Measurements from ENCODE around the gene SAFB. TPM values are rescaled to one million over a fixed set of nuclear protein-coding genes. Genes with fewer than 3 reads are reported as not detected.

SAFB gene
- total and polyA plus RNA-seq, 2 of the 13 experiments (the other 11 are each of a cell fraction or from before 2014, with no cell fraction given), result 21.0 to 28.4 TPM

DNA sequence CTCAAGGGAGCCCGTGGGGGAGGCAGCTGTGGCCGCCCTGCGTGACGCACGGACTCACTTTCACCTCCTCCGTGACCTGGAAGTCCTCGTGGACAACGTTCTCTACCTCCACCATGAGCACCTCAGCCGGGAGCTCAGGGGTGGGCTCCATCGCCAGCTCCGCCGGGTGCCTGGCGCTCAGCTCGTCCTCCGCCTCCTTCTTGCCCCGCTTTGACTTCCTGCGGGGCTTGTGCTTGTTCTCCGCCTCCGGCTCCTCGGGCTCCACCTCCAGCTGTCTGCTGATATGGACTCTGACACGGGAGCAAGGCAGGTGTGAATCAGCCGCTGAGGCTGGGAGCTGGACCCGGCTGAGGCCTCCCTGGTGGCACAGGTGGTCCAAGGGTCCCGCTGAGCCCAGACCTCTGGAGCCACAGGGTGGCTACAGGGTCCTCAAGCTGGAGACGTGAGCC is 88.9 kb downstream of the SAFB start:
- POLR2A ChIA-PET, result interaction anchor here (0.6 to 3.4 kb wide), 3 partner anchors 8 to 43 kb away, joined by 3 to 13 read pairs (median 6); partner anchors contain the start of genes CATSPERD, LONP1 and RPL36
- in situ Hi-C loops (cut with HindIII; ENCODE audit: extremely low pct_ligation_motif_present, low pct_unique_long_range_greater_than_20kb), result no loop called here
- no peak overlapping the region for H3K4me2 ChIP-seq (ENCODE audit: low read depth, low read length)
- H3K79me2 ChIP-seq (ENCODE audit: insufficient read depth, low read length), result peaks cover 18% of the 10 kb centered on the region
- H3K9me3 ChIP-seq (ENCODE audit: low read length), result no peaks in the 10 kb centered on the region
- peaks cover 41 to 73% of the 10 kb centered on the region in 2 experiments for H3K36me3 ChIP-seq (replicated peaks in 1 of 2; ENCODE audit: control insufficient read depth in 1 of 2, insufficient read depth in 2 of 2, low read length in 2 of 2)
- TF ChIP-seq ZNF670 (CRISPR knock-in tag; IDR thresholded peaks at IDR 0.05; ENCODE audit: borderline replicate concordance), result no peak
- peak; percentile 82 for TF ChIP-seq AGO2 (optimal IDR thresholded peaks at IDR 0.05; ENCODE audit: low read depth, low read length)
- peak; percentile 55; the same call in 1 of the 2 replicates for TF ChIP-seq RBFOX2 (IDR thresholded peaks at IDR 0.05; ENCODE audit: low read depth, low read length)
- WGBS (ENCODE audit: low lambda C conversion rate), result 93% methylated on average over 19 of the region's 25 CpGs
- H3K27me3 ChIP-seq (ENCODE audit: control insufficient read depth in 1 of 2, insufficient read depth in 2 of 2, low read length in 2 of 2), result no peaks in the 10 kb centered on the region
- H3K27ac ChIP-seq (ENCODE audit: extremely low read length, insufficient read depth, low read length), result no peak overlapping the region
- ATAC-seq (no peak), DNase-seq (ENCODE audit: low spot score) (no peak), FAIRE-seq (no peak)
- peaks cover 15% of the 10 kb centered on the region; the same call in 1 of the 2 replicates for H4K20me1 ChIP-seq (ENCODE audit: insufficient read depth, low read length)
- CTCF ChIA-PET (ENCODE audit: low intra/inter-chr PET ratio, low total read pairs), result no interaction called here
- H3K4me3 ChIP-seq (replicated peaks in 1 of 3; ENCODE audit: insufficient read depth in 1 of 3, low read depth in 2 of 3, low read length in 3 of 3), result no peak overlapping the region
- intact Hi-C loops (cut with micrococcal nuclease; ENCODE audit: unreplicated experiment), result no loop called here
- peaks cover 19% of the 10 kb centered on the region for H3K4me1 ChIP-seq (ENCODE audit: insufficient read depth, low read length)
- no TSS peak for BruUV-seq (replicated peaks)
- no peak overlapping the region for H3K9ac ChIP-seq (ENCODE audit: insufficient read depth, low read depth, low read length)
- H2AFZ ChIP-seq (ENCODE audit: low read length), result no peak overlapping the region

- Histone ChIP-seq H3K4me2 (ENCODE audit: low read depth, low read length) (no peak overlapping the region), H2AFZ (ENCODE audit: low read length) (no peak overlapping the region), H3K27me3 (ENCODE audit: control insufficient read depth in 1 of 2, insufficient read depth in 2 of 2, low read length in 2 of 2) (no peaks in the 10 kb centered on the region), H4K20me1 (ENCODE audit: insufficient read depth, low read length) (peaks cover 24% of the 10 kb centered on the region), H3K4me3 (replicated peaks in 1 of 3; ENCODE audit: insufficient read depth in 1 of 3, low read depth in 2 of 3, low read length in 3 of 3) (no peak overlapping the region), H3K9me3 (ENCODE audit: low read length) (no peaks in the 10 kb centered on the region), H3K9ac (ENCODE audit: insufficient read depth, low read depth, low read length) (no peak overlapping the region), H3K4me1 (ENCODE audit: insufficient read depth, low read length) (peaks cover 34% of the 10 kb centered on the region), H3K79me2 (ENCODE audit: insufficient read depth, low read length) (peaks cover 32% of the 10 kb centered on the region), H3K27ac (ENCODE audit: extremely low read length, insufficient read depth, low read length) (no peak overlapping the region), H3K36me3 (replicated peaks in 1 of 2; ENCODE audit: control insufficient read depth in 1 of 2, insufficient read depth in 2 of 2, low read length in 2 of 2) (peaks cover 34 to 69% of the 10 kb centered on the region in 2 experiments)
- intact Hi-C loops (cut with micrococcal nuclease; ENCODE audit: unreplicated experiment), result no loop called here
- FAIRE-seq (no peak), ATAC-seq (no peak), DNase-seq (ENCODE audit: low spot score) (no peak)
- CTCF ChIA-PET (ENCODE audit: low intra/inter-chr PET ratio, low total read pairs), result no interaction called here
- 96% methylated on average over 6 of the region's 9 CpGs for WGBS (ENCODE audit: low lambda C conversion rate)
- POLR2A ChIA-PET, result interaction anchor here (3.4 kb wide), 1 partner anchor 23 kb away, joined by 13 read pairs; the partner anchor contains the start of gene RPL36
- no TSS peak for BruUV-seq (replicated peaks)
- TF ChIP-seq, protein P1, sequence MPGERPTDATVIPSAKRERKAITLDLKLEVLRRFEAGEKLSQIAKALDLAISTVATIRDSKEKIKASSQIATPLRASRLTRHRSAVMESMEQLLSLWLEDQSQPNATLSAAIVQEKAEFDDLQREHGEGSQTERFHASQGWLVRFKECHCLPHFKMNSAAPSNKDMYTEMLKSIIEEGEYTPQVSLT (CRISPR knock-in tag; IDR thresholded peaks at IDR 0.05; ENCODE audit: borderline replicate concordance, low read depth), result no peak
- TF ChIP-seq ZNF776 (CRISPR knock-in tag; IDR thresholded peaks at IDR 0.05) (no peak), ZNF460 (CRISPR knock-in tag; IDR thresholded peaks at IDR 0.05; ENCODE audit: borderline replicate concordance) (no peak), ZNF775 (CRISPR knock-in tag; IDR thresholded peaks at IDR 0.05; ENCODE audit: borderline replicate concordance) (no peak), FOXM1 (CRISPR knock-in tag; IDR thresholded peaks at IDR 0.05) (no peak), ZNF670 (CRISPR knock-in tag; IDR thresholded peaks at IDR 0.05; ENCODE audit: borderline replicate concordance) (no peak), HNRNPL (IDR thresholded peaks at IDR 0.05; ENCODE audit: low read depth, low read length) (no peak), ZNF788 (CRISPR knock-in tag; IDR thresholded peaks at IDR 0.05; ENCODE audit: borderline replicate concordance) (no peak)
- TF ChIP-seq, protein P2, sequence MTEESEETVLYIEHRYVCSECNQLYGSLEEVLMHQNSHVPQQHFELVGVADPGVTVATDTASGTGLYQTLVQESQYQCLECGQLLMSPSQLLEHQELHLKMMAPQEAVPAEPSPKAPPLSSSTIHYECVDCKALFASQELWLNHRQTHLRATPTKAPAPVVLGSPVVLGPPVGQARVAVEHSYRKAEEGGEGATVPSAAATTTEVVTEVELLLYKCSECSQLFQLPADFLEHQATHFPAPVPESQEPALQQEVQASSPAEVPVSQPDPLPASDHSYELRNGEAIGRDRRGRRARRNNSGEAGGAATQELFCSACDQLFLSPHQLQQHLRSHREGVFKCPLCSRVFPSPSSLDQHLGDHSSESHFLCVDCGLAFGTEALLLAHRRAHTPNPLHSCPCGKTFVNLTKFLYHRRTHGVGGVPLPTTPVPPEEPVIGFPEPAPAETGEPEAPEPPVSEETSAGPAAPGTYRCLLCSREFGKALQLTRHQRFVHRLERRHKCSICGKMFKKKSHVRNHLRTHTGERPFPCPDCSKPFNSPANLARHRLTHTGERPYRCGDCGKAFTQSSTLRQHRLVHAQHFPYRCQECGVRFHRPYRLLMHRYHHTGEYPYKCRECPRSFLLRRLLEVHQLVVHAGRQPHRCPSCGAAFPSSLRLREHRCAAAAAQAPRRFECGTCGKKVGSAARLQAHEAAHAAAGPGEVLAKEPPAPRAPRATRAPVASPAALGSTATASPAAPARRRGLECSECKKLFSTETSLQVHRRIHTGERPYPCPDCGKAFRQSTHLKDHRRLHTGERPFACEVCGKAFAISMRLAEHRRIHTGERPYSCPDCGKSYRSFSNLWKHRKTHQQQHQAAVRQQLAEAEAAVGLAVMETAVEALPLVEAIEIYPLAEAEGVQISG (CRISPR knock-in tag; IDR thresholded peaks at IDR 0.05), result no peak
- TF ChIP-seq, protein P3, sequence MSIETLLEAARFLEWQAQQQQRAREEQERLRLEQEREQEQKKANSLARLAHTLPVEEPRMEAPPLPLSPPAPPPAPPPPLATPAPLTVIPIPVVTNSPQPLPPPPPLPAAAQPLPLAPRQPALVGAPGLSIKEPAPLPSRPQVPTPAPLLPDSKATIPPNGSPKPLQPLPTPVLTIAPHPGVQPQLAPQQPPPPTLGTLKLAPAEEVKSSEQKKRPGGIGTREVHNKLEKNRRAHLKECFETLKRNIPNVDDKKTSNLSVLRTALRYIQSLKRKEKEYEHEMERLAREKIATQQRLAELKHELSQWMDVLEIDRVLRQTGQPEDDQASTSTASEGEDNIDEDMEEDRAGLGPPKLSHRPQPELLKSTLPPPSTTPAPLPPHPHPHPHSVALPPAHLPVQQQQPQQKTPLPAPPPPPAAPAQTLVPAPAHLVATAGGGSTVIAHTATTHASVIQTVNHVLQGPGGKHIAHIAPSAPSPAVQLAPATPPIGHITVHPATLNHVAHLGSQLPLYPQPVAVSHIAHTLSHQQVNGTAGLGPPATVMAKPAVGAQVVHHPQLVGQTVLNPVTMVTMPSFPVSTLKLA (IDR thresholded peaks at IDR 0.05), result no peak
- in situ Hi-C loops (cut with HindIII; ENCODE audit: extremely low pct_ligation_motif_present, low pct_unique_long_range_greater_than_20kb), result no loop called here
Measured at GRCh38 chr19:5713228-5713627, 90.3 kb downstream of the SAFB start.
